Activated T-helper 17 cell treated with anti-CD3 and anti-CD28 coated beads, Interleukin-2, amount 50 U/mL, for 72 hours (primary cell): ENCODE data around the gene RIN3. TPM values are rescaled to one million over a fixed set of nuclear protein-coding genes. Genes with fewer than 3 reads are reported as not detected.

ENCODE experiments used
- ATAC-seq: fragments of 150-1000 bp; cut with Tn5 transposase; replicated peaks from 2 replicates; pipeline ENCODE4 v1.10.0; 2021; ENCODE audit warnings: mild to moderate bottlenecking, moderate library complexity
- H3K27ac Mint-ChIP-seq: one replicate; pipeline ENCODE4 v1.8.0; 2022; ENCODE audit warnings: mixed read lengths
- H3K27me3 Mint-ChIP-seq: one replicate; pipeline ENCODE4 v1.8.0; 2022; ENCODE audit warnings: mixed read lengths
- H3K36me3 Mint-ChIP-seq: one replicate; pipeline ENCODE4 v1.8.0; 2022; ENCODE audit warnings: low read depth, mild to moderate bottlenecking, mixed read lengths
- H3K4me1 Mint-ChIP-seq: one replicate; pipeline ENCODE4 v1.8.0; 2022; ENCODE audit warnings: mixed read lengths
- H3K4me3 Mint-ChIP-seq: one replicate; pipeline ENCODE4 v1.8.0; 2022; ENCODE audit warnings: mild to moderate bottlenecking, mixed read lengths
- H3K9me3 Mint-ChIP-seq: one replicate; pipeline ENCODE4 v1.8.0; 2022; ENCODE audit warnings: mixed read lengths
- total RNA-seq, 2 donors: library from RNA; stranded (reverse); gene quantifications; one replicate each; pipeline ENCODE4 v1.2.3, GENCODE V29; 2022

The RIN3 gene
- total RNA-seq, 2 donors from 2014 or later, result 14.1 to 24.1 TPM

- no peaks in the 10 kb centered on the region for H3K36me3 Mint-ChIP-seq
- H3K9me3 Mint-ChIP-seq, result peaks cover 3% of the 10 kb centered on the region
- no peak overlapping the region for H3K4me3 Mint-ChIP-seq
- H3K27ac Mint-ChIP-seq, result no peak overlapping the region
- H3K27me3 Mint-ChIP-seq, result no peaks in the 10 kb centered on the region
- peaks cover 4% of the 10 kb centered on the region for H3K4me1 Mint-ChIP-seq
- ATAC-seq, result no peak
Observed at GRCh38 chr14:92641306-92641705, 127.7 kb downstream of the RIN3 start.

DNA sequence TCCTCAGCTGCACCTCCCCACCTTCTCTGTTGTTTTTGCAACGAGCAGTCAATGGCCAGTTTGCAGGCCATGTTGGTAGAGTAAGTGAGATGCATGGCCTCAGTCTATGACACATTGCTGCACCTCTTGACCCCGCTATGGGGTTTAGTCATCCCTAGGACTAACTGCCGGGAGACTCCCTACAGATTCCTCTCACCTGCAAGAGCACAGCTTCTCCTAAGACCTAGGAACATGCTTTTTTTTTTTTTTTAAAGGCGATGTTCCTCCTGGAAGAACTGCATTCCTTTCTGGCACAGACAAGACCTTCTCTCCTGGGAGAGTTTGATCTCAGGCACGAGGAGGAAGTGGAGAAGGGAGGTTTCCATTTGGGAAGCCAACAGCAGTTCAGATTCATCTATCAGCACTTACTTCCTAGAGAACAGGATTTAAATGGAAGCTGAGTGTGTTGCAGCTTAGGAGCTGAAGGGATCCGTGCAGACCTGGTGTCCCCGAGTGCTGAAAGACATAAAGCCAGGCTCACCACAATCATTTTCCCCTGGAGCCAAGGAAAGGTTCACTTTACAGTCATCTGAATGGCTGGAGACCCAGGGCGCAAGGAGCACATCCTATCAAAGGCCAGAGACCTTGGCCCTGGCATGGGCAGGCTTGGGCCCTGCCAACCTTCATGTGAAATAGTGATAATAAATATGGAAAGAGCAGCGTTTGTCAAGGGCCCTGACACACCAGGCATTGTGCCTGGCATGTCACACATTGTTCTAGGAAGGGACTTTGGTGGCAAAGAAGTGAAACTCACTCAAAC lies 130.8 kb downstream of the RIN3 start:
- H3K4me3 Mint-ChIP-seq, result no peak overlapping the region
- peaks cover 3% of the 10 kb centered on the region for H3K9me3 Mint-ChIP-seq
- H3K4me1 Mint-ChIP-seq, result peaks cover 25% of the 10 kb centered on the region
- no peaks in the 10 kb centered on the region for H3K36me3 Mint-ChIP-seq
- no peak for ATAC-seq
- H3K27me3 Mint-ChIP-seq, result no peaks in the 10 kb centered on the region
- no peak overlapping the region for H3K27ac Mint-ChIP-seq

DNA sequence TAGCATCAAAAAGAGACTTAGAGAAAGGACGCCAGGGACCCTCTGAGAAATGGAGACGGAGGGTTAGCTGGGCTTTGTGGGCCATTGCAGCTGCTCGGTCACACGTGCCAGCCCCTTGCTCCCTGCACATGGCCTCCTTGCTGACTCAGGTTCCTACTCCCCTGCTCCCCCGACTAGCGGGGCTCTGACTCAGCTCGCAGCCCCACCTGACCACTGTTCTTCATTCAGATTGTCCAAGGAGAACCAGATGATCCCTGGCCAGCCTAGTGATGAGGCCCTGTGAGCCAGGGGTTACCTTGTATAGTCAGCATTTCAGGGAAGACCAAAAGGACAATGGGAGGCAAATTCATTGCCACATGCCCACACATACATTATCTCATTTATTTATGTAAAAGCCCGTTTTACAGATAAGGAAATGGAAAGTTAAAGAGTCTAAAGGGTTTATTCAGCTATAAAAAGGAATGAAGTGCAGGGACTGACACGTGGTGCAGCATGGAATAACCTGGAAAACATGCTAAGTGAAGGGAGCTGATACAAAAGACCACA lies 131.5 kb downstream of the RIN3 start:
- no peak overlapping the region for H3K4me3 Mint-ChIP-seq
- peaks cover 24% of the 10 kb centered on the region for H3K4me1 Mint-ChIP-seq
- no peaks in the 10 kb centered on the region for H3K36me3 Mint-ChIP-seq
- no peaks in the 10 kb centered on the region for H3K27me3 Mint-ChIP-seq
- H3K9me3 Mint-ChIP-seq, result peaks cover 3% of the 10 kb centered on the region
- H3K27ac Mint-ChIP-seq, result no peak overlapping the region
- ATAC-seq, result no peak

DNA sequence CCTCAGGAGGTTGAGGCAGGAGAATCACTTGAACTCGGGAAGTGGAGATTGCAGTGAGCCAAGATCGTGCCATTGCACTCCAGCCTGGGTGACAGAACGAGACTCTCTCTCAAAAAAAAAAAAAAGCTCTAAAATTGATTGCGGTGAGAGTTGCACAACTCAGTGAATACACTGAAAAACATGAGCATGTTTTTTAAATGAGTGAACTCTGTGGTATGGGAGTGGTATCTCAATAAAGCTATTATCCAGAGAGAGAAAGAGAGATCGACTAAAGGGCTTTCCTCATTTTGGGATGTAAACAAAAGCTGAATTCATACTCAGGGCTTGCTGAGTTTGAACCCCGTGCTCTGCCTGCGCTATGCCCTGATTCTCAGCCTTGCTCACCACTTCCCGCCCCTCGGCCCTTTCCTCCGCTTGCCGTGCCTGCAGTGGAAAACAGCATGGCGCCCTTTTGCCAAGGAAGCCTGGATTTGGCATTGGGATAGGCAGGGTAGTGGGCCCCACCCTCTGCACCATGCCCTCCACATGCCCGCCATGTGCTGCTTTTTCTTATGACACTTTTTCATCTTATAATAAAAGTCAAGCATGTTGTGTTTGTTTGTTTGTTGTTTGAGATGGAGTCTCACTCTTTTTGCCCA lies 132.4 kb downstream of the RIN3 start:
- no peaks in the 10 kb centered on the region for H3K27me3 Mint-ChIP-seq
- H3K27ac Mint-ChIP-seq, result peak overlapping the region; percentile 47
- peaks cover 28% of the 10 kb centered on the region for H3K4me1 Mint-ChIP-seq
- H3K36me3 Mint-ChIP-seq, result no peaks in the 10 kb centered on the region
- H3K9me3 Mint-ChIP-seq, result peaks cover 3% of the 10 kb centered on the region
- peak overlapping the region; percentile 46 for H3K4me3 Mint-ChIP-seq
- ATAC-seq, result no peak

- Mint-ChIP-seq H3K9me3 (peaks cover 3% of the 10 kb centered on the region), H3K4me3 (peak overlapping the region; percentile 46), H3K4me1 (peaks cover 30% of the 10 kb centered on the region)
Observed at GRCh38 chr14:92646952-92647796, 133.6 kb downstream of the RIN3 start.

DNA sequence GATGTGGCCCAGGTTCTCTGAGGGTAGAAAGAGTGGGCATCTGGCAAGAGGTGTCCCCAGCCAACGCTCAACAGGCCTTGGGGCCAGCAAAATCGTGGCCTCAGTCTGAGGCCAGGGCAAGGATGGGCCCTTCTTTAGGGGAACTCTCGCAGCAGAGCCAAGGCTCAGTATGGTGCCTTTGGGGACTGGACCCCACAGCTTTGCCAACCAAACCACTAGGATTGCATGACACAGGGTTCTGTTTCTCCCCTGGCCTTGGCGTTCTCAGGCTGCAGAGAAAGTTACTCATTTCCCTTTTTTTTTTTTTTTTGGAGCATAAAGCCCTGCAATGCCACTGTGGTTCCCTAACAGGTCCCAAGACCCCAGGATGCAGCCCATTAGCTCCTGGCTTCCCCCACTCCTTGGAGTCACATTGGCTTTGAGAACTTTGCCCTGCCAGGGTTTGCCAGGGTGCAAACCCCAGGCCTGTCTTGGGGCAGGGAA lies 134.3 kb downstream of the RIN3 start:
- peak overlapping the region; percentile 84 for H3K27ac Mint-ChIP-seq
- H3K27me3 Mint-ChIP-seq, result no peaks in the 10 kb centered on the region
- H3K4me3 Mint-ChIP-seq, result peak overlapping the region; percentile 46
- peaks cover 30% of the 10 kb centered on the region for H3K4me1 Mint-ChIP-seq
- peaks cover 3% of the 10 kb centered on the region for H3K9me3 Mint-ChIP-seq
- H3K36me3 Mint-ChIP-seq, result peaks cover 16% of the 10 kb centered on the region
- no peak for ATAC-seq

More at GRCh38 chr14:92646952-92647796, 133.6 kb downstream of the RIN3 start:
- no peak for ATAC-seq
- H3K36me3 Mint-ChIP-seq, result peaks cover 11% of the 10 kb centered on the region
- H3K27me3 Mint-ChIP-seq, result no peaks in the 10 kb centered on the region
- H3K27ac Mint-ChIP-seq, result peak overlapping the region; percentile 47

- peaks cover 28% of the 10 kb centered on the region for H3K36me3 Mint-ChIP-seq
- no peak for ATAC-seq
- H3K27me3 Mint-ChIP-seq, result no peaks in the 10 kb centered on the region
- peak overlapping the region; percentile 99 for H3K4me3 Mint-ChIP-seq
- peaks cover 3% of the 10 kb centered on the region for H3K9me3 Mint-ChIP-seq
- H3K4me1 Mint-ChIP-seq, result peaks cover 37% of the 10 kb centered on the region
- H3K27ac Mint-ChIP-seq, result peak overlapping the region; percentile 84
Observed at GRCh38 chr14:92649066-92649465, 135.5 kb downstream of the RIN3 start.

- H3K9me3 Mint-ChIP-seq, result peaks cover 3% of the 10 kb centered on the region
- no peaks in the 10 kb centered on the region for H3K27me3 Mint-ChIP-seq
- H3K27ac Mint-ChIP-seq, result peak overlapping the region; percentile 93
- peak overlapping the region; percentile 99 for H3K4me3 Mint-ChIP-seq
- ATAC-seq, result no peak
- H3K4me1 Mint-ChIP-seq, result peaks cover 42% of the 10 kb centered on the region
- peaks cover 38% of the 10 kb centered on the region for H3K36me3 Mint-ChIP-seq
Observed at GRCh38 chr14:92649934-92650545, 136.5 kb downstream of the RIN3 start.

- H3K27me3 Mint-ChIP-seq, result no peaks in the 10 kb centered on the region
- ATAC-seq, result peak; percentile 9
- H3K9me3 Mint-ChIP-seq, result no peaks in the 10 kb centered on the region
- H3K36me3 Mint-ChIP-seq, result peaks cover 44% of the 10 kb centered on the region
- H3K27ac Mint-ChIP-seq, result peak overlapping the region; percentile 93
- peaks cover 48% of the 10 kb centered on the region for H3K4me1 Mint-ChIP-seq
- H3K4me3 Mint-ChIP-seq, result peak overlapping the region; percentile 99
Observed at GRCh38 chr14:92650581-92651105, 137.1 kb downstream of the RIN3 start.

- Mint-ChIP-seq H3K27me3 (no peaks in the 10 kb centered on the region), H3K4me1 (peaks cover 54% of the 10 kb centered on the region), H3K9me3 (no peaks in the 10 kb centered on the region), H3K27ac (peak overlapping the region; percentile 93), H3K36me3 (peaks cover 50% of the 10 kb centered on the region), H3K4me3 (peak overlapping the region; percentile 99)
- ATAC-seq, result peak; percentile 84
Observed at GRCh38 chr14:92651106-92651757, 137.7 kb downstream of the RIN3 start.

DNA sequence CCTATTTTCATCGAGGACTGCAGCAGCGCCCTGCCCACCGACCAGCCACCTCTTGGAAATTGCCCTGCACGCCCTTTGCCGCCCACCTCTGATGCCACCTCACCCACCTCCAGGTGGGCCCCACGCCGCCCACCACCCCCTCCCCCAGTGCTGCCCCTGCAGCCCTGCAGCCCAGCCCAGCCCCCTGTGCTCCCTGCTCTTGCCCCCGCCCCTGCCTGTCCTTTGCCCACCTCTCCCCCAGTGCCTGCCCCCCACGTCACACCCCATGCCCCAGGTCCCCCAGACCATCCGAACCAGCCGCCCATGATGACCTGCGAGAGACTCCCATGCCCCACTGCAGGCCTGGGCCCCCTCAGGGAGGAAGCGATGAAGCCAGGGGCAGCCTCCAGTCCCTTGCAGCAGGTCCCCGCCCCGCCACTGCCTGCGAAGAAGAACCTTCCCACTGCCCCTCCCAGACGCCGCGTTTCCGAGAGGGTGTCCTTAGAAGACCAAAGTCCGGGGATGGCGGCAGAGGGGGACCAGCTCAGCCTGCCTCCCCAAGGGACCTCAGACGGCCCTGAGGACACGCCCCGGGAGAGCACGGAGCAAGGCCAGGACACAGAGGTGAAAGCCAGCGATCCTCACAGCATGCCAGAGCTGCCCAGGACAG lies 138.3 kb downstream of the RIN3 start:
- H3K9me3 Mint-ChIP-seq, result no peaks in the 10 kb centered on the region
- no peak for ATAC-seq
- H3K27ac Mint-ChIP-seq, result peak overlapping the region; percentile 93
- H3K4me3 Mint-ChIP-seq, result peak overlapping the region; percentile 99
- peaks cover 56% of the 10 kb centered on the region for H3K36me3 Mint-ChIP-seq
- H3K4me1 Mint-ChIP-seq, result peaks cover 56% of the 10 kb centered on the region
- no peaks in the 10 kb centered on the region for H3K27me3 Mint-ChIP-seq

DNA sequence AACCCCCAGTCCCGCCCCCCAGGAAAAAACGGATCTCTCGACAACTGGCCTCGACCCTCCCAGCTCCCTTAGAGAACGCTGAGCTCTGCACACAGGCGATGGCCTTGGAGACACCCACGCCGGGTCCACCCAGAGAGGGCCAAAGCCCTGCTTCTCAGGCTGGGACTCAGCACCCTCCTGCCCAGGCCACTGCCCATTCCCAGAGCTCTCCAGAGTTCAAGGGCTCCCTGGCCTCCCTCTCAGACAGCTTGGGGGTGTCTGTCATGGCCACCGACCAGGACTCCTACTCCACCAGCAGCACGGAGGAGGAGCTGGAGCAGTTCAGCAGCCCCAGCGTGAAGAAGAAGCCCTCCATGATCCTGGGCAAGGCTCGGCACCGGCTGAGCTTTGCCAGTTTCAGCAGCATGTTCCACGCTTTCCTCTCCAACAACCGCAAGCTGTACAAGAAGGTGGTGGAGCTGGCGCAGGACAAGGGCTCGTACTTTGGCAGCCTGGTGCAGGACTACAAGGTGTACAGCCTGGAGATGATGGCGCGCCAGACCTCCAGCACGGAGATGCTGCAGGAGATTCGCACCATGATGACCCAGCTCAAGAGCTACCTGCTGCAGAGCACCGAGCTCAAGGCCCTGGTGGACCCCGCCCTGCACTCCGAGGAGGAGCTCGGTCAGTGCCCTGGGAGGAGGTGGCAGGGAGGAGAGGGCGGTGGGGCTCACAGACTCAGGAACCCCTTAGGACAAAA lies 139.0 kb downstream of the RIN3 start:
- Mint-ChIP-seq H3K36me3 (peaks cover 63% of the 10 kb centered on the region), H3K4me3 (peak overlapping the region; percentile 99)
- no peak for ATAC-seq

More for the DNA sequence above, 139.0 kb downstream of the RIN3 start:
- Mint-ChIP-seq H3K27ac (peak overlapping the region; percentile 93), H3K27me3 (no peaks in the 10 kb centered on the region), H3K4me1 (peaks cover 54% of the 10 kb centered on the region), H3K9me3 (no peaks in the 10 kb centered on the region)
